ENCODE data around the gene ZCCHC14.
"Not testable (repeated sequence)": the region's sequence is repeated elsewhere in the genome, so short reads cannot be mapped to it uniquely, and the experiment has no call there.

The ZCCHC14 gene

GRCh38 chr16:87523605-87524004 is 30.8 kb upstream of the ZCCHC14 start:
- not testable (repeated sequence) for DNase-seq

DNA sequence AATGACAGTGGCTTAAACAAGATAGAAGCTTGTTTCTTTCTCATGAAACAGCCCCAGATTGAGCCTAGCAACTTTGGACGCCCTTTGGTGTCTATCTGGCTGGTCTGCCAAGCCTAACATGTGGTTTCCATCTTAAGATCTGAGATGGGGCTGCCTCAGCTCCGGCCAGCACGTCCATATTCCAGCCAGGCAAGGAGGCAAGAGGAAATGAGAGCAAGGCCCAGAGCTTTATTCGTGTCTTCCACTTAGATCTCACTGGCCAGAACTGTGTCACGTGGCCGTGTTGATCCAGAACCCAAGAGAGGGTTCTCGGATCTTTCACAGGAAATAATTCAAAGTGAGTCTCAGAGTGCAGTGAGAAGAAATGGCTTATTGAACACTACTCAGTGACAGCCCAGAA is 28.9 kb upstream of the ZCCHC14 start:
- not testable (repeated sequence) for DNase-seq

DNA sequence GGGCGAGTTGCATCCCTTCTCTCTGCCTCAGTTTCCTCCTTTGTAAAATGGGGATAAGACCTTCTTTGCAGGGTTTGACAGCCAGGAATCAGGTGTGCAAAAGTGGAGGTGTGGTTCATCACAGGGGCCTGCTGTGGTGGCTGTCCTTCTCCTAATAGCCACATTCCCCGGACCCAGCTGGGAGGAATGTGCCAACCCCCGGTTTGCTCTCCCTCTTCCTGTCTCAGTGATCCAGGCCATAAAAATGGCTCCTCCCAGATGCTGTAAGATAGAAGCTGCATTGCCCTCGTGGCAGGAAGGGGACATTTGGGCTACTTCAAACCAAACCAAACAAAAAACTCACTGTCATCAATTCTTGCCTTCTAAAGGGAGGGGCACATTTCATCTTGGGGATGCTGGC is 26.3 kb upstream of the ZCCHC14 start:
- DNase-seq, result not testable (repeated sequence)

DNA sequence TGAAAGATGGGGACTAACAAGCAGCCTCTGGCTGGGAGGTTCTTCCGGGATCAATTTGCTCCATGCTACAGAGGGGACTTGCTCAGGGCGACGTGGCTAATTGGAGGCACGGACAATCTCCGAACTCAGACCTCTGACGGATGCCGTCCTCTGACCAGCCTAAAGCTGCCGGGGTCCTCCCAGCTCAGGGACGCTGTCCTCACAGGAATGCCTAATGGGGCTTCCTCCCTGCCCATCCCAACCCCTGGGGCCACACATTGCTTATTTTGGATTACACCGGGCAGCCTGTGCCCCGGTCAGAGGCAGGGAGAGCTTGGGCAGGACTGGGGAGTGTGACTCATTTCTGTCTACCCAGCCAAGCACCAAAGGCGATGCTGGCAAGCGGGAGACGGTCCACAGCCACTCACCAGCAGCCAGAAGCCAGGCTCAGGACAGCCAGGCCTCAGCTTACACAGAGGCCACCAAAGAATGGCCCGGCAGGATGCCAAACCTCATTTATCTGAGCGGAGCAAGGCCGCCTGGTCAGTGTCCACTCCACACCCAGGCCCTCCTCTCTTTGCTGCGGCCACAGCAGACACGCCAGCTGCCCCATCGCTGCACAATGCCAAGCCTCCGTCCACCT is 25.7 kb upstream of the ZCCHC14 start:
- not testable (repeated sequence) for DNase-seq

GRCh38 chr16:87517610-87518429 is 25.0 kb upstream of the ZCCHC14 start:
- not testable (repeated sequence) for DNase-seq

DNA sequence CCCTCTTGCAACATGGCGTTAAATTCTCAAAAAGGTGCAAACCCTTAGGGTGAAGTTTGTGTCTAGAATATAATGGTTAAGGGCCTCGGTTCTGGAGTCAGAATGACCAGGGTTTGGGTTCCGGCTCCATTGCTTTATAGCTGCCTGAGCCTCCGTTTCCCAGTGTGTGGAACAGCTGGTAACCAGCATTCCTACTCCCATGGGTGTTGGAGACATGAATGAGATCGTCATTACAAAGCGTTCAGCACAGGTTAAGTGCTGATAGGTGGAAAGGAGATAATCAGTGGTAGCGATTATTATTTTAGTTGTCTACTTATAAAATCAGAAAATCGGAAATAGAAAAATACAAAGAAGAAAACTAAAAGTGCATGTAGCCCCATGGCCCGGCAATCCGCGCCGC is 23.5 kb upstream of the ZCCHC14 start:
- no peak for DNase-seq

- DNase-seq, result no peak
Observed at GRCh38 chr16:87515475-87516330, 22.9 kb upstream of the ZCCHC14 start.

GRCh38 chr16:87509778-87510177 is 17.0 kb upstream of the ZCCHC14 start:
- not testable (repeated sequence) for DNase-seq

DNA sequence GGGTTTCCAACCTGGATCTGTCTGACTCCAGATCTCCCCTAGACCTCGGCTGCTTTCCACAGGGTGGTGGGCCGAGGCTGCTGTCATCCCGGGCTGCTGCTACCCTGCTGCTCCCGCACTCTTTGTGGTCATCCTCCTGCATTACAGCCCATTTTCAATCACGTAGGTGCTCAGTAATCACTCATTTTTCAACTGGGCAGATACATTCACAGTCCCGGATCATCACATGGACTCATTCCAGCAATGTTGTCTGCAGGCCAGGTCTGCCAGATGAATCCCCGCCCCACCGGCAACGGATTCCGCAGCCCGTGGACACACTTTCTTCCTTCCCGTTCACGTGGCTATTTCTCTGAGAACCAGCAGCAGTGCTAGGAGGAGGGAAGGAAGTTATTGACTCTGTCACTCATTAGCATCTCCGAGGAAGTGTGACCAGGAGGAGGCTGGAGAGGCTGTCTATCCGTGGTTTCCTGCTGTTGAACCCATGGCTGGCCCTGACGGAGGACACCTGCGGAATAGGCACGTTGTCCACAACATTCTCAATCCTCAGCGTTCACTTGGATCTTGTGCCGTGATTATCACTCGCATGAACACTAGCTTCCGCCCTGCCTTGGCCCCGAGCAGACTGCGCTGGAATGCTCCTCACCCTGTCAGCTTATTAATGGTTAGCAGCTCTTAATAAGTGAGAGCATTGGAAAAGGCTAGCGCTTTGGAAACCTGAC is 14.7 kb upstream of the ZCCHC14 start:
- no peak for DNase-seq

DNA sequence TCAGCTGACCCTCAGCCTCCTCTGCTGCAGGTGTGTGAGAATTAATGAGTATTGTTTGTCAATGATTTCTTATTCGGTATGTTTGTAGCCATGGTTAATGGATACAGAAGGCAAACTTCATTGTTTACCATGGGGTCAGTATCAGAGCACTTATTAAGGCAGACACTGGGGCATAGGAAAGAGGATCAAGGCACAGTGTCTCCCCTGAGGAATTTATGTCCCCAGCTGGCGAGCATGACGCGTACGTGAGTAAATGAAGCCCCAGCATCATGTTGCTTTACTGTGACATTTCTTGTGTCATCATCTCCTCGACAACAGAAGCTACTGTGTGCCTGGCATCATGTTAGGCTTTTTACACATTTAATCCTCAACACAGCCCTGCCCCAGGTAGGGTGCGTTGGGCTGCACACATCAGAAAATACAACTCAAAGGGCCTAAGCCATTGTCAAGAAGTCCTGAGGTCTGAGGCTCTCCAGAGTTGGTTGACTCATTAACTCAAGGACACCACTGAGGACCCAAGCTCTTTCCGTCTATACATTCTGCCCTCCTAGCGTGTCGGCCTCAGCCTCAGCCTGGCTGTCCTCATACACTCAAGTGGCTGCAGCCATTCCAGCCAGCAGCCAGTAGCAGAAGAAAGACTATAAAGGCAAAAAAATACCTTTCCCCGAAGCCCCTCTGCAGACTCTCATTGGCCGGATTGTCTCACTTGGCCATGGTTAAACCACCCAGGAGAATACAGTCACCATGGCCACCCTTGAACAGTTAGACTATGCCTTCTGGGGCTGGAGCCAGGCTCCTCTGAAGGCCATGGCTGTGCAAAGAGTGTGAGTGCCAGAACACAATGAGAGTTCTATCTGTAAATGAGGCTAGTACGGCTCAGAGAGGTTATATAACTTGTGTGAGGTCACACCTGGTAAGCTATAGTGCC is 13.9 kb upstream of the ZCCHC14 start:
- DNase-seq, result no peak

GRCh38 chr16:87505834-87506233 is 13.0 kb upstream of the ZCCHC14 start:
- DNase-seq, result no peak

DNA sequence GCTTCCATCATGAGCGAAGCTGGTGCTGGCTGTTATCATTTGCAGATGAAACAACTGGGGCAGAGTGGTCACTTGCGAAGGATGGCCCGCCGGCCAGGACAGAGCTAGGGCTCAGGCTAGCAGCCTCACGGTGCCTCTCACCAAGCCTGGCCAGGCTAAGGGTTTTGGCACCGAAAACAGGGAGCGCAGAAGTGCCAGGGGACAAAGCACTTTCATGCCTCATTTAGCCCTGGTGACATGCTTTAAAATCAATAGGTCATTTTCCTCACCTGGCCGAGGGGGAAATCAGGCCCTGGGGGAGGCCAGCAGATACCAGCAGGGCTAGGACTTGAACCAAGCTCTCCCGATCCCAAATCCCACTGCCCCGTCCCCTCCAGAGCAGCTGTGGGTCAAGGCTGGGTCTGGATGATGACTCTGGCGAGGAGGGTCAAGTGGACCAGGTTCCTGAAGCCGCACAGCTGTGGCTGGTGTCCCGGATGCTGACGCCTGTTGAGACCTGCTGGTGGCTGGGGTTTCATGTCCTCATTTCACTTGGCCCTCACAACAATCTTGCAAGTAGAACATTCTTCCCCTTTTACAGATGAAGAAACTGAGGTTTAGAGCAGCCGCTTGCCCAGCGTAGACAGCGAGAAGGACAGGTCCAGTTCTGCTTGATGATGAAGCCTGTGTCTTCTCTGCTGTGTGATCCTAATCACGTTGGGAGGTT is 10.6 kb upstream of the ZCCHC14 start:
- not testable (repeated sequence) for DNase-seq

DNA sequence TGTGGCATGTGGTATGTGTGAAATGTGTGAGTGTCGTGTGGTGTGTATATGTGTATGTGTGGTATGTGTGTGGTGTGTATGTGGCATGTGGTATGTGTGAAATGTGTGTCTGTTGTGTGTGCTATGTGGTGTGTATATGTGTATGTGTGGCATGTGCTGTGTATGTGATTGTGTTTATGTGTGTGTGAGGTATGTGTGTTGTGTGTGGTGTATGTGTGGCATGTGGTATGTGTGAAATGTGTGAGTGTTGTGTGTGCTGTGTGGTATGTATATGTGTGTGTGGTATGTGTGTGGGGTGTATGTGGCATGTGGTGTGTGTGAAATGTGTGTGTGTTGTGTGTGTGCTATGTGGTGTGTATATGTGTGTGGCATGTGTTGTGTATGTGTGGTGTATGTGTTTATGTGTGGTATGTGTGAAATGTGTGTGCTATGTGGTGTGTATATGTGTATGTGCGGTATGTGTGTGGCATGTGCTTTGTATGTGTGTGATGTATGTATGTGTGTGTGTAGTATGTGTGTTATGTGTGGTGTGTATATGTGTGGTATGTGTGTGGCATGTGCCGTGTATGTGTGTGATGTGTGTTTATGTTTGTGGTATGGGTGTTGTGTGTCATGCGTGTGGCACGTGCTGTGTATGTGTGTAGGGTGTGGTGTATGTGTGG is 9.6 kb upstream of the ZCCHC14 start:
- no peak for DNase-seq

GRCh38 chr16:87501117-87501516 is 8.3 kb upstream of the ZCCHC14 start:
- no peak for DNase-seq

GRCh38 chr16:87499189-87499486 is 6.3 kb upstream of the ZCCHC14 start:
- DNase-seq, result no peak

- no peak for DNase-seq
Observed at GRCh38 chr16:87498324-87499188, 5.7 kb upstream of the ZCCHC14 start.

DNA sequence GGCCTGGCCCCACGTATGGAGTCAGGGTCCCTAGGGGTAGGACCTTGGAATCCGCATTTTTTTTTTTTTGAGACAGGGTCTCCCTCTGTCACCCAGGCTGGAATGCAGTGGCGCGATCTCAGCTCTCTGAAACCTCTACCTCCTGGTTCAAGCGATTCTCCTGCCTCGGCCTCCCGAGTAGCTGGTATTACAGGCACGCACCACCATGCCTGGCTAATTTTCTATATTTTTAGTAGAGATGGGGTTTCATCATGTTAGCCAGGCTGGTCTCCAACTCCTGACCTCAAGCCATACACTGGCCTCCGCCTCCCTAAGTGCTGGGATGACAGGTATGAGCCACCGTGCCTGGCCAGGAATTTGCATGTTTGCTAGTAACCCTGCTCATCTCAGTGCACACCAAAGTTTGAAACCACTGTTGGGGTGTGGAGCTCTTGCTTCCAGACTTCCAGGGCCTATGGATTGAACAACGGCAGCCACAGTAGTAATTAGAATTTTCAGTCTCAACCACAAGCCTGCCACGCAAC is 5.0 kb upstream of the ZCCHC14 start:
- not testable (repeated sequence) for DNase-seq

GRCh38 chr16:87497023-87497766 is 4.4 kb upstream of the ZCCHC14 start:
- not testable (repeated sequence) for DNase-seq

GRCh38 chr16:87496447-87496801 is 3.6 kb upstream of the ZCCHC14 start:
- DNase-seq, result no peak
